K562 (cell line): ENCODE data around the gene HLA-F. TPM values are rescaled to one million over a fixed set of nuclear protein-coding genes. Genes with fewer than 3 reads are reported as not detected.

ENCODE experiments used
- ATAC-seq: fragments of 200-7000 bp; cut with Tn5 transposase; 3 replicates; pipeline ENCODE4 v1.9.1; 2020; ENCODE audit warnings: moderate library complexity
- BruUV-seq: library from RNA; stranded (reverse); fragments of 400-500 nt; replicated peaks from 2 replicates; lab custom pipeline; 2021; lab: Mats Ljungman, UMichigan
- CTCF ChIA-PET: fragments of 300-600 bp; formaldehyde crosslinking; extraction: SDS; loops from one replicate; lab custom pipeline; 2021; ENCODE audit warnings: low intra/inter-chr PET ratio; lab: Yijun Ruan, JAX
- POLR2A ChIA-PET: fragments of 300-600, 350-650 bp; sonication (Branson Sonifier 250); formaldehyde crosslinking; extraction: SDS; loops from one replicate; lab custom pipeline; 2021; ENCODE audit warnings: antibody characterized with exemption, inconsistent platforms; lab: Yijun Ruan, JAX
- DNase-seq, 4 experiments: peaks; one replicate each; pipeline versions ENCODE4 v3.0.0 to v3.0.0-alpha.2; 2011 to 2018; ENCODE audit warnings: low spot score in 3 of 4, mixed read lengths in 3 of 4; ENCODE audit errors: extremely low read depth in 1 of 4
- FAIRE-seq: peaks from 2 replicates; lab custom pipeline; 2011; peaks lifted over from hg19 to GRCh38; lab: Jason Lieb, UNC
- H2AFZ ChIP-seq: 2 replicates; pipeline ENCODE4 v1.6.0; 2011; ENCODE audit warnings: low read depth, low read length, control low read depth, inconsistent platforms
- H3K27ac ChIP-seq: fragments of 200-600 bp; 3 replicates; pipeline ENCODE4 v1.8.0; 2011; ENCODE audit warnings: low read depth, mild to moderate bottlenecking, control low read depth, inconsistent platforms, low read length, moderate library complexity, mixed read lengths; ENCODE audit errors: extremely low read depth
- H3K27me3 ChIP-seq, 2 experiments: fragments of 300-600 bp in 1 of 2; 2 replicates in 1 of 2; 3 replicates in 1 of 2; pipeline versions ENCODE4 v1.6.0 to v1.8.0; 2011; ENCODE audit warnings: inconsistent platforms in 2 of 2, low read length in 2 of 2, mild to moderate bottlenecking in 1 of 2, mixed read lengths in 1 of 2, moderate library complexity in 1 of 2; ENCODE audit not compliant: control insufficient read depth in 2 of 2, insufficient read depth in 2 of 2
- H3K36me3 ChIP-seq: fragments of 300-600 bp; 3 replicates; pipeline ENCODE4 v1.8.0; 2011; ENCODE audit warnings: mild to moderate bottlenecking, low read length, inconsistent platforms; ENCODE audit not compliant: control insufficient read depth, insufficient read depth
- H3K4me1 ChIP-seq, 2 experiments: fragments of 200-600 bp in 1 of 2; replicated peaks in 1 of 2; 2 replicates in 1 of 2; 3 replicates in 1 of 2; pipeline versions ENCODE4 v1.5.1 to v1.8.0; 2011; ENCODE audit warnings: inconsistent platforms in 2 of 2, low read length in 2 of 2, mild to moderate bottlenecking in 1 of 2, mixed read lengths in 1 of 2, moderate library complexity in 1 of 2; ENCODE audit not compliant: control insufficient read depth in 2 of 2, insufficient read depth in 2 of 2
- H3K4me2 ChIP-seq: 2 replicates; pipeline ENCODE4 v1.6.1; 2011; ENCODE audit warnings: low read length, control low read depth, inconsistent platforms, mixed read lengths; ENCODE audit not compliant: insufficient read depth
- H3K4me3 ChIP-seq: fragments of 200-600 bp; sonication (generic), shearing (Covaris generic); 2 replicates; pipeline ENCODE4 v1.5.1; 2016; ENCODE audit warnings: control low read depth, inconsistent platforms
- H3K79me2 ChIP-seq: fragments of 200-600 bp; 3 replicates; pipeline ENCODE4 v1.8.0; 2011; ENCODE audit warnings: low read length, inconsistent platforms; ENCODE audit not compliant: control insufficient read depth, insufficient read depth
- H3K9ac ChIP-seq, 2 experiments: 2 replicates each; pipeline versions ENCODE4 v1.6.0 to v1.6.1; 2011; ENCODE audit warnings: low read depth in 2 of 2, low read length in 2 of 2, control low read depth in 1 of 2, inconsistent platforms in 1 of 2, mild to moderate bottlenecking in 1 of 2, mixed read lengths in 1 of 2; ENCODE audit not compliant: insufficient read depth in 1 of 2
- H3K9me1 ChIP-seq: one replicate; pipeline ENCODE4 v1.6.0; 2011; ENCODE audit warnings: inconsistent platforms, mild to moderate bottlenecking, low read length, moderate library complexity; ENCODE audit not compliant: control insufficient read depth, insufficient read depth
- H3K9me3 ChIP-seq: replicated peaks from 2 replicates; pipeline ENCODE4 v1.5.1; 2011; ENCODE audit warnings: low read depth, low read length, inconsistent platforms; ENCODE audit not compliant: control insufficient read depth, insufficient read depth
- H4K20me1 ChIP-seq: replicated peaks from 2 replicates; pipeline ENCODE4 v1.6.1; 2011; ENCODE audit warnings: low read length, inconsistent platforms, mixed read lengths; ENCODE audit not compliant: control insufficient read depth, insufficient read depth
- XRCC4 ChIP-seq: IDR thresholded peaks from one replicate; pipeline ENCODE4 v1.6.1; 2011; ENCODE audit not compliant: insufficient read depth, insufficient read length; ENCODE audit errors: extremely low read depth
- ZNF217 ChIP-seq: sonication (generic); formaldehyde crosslinking; IDR thresholded peaks from 2 replicates; pipeline ENCODE4 v1.8.0; 2022; ENCODE audit warnings: mild to moderate bottlenecking, missing genetic modification reagents
- WGBS: fragments of 100-300 bp; shearing (Covaris generic); methylation state at CpG from one replicate; pipeline ENCODE4 v1.1.6; 2016; ENCODE audit warnings: low coverage, mixed read lengths; ENCODE audit not compliant: insufficient coverage; ENCODE audit errors: missing lambda C conversion rate; 5-methylcytosine and 5-hydroxymethylcytosine counted together
- in situ Hi-C: fragments of 300-500 bp; cut with MboI; formaldehyde crosslinking; loops from 4 replicates; pipeline ENCODE4 v1.15.0; 2018; ENCODE audit warnings: inconsistent platforms, mixed read lengths
- intact Hi-C: fragments of 100-400 bp; cut with micrococcal nuclease; formaldehyde crosslinking; loops from 2 replicates; pipeline ENCODE4 v1.14.2; 2022
- polyA plus RNA-seq, 8 experiments: library from polyadenylated mRNA; depleted of rRNA in 4 of 8; stranded (reverse) in 5 of 8; unstranded in 3 of 8; fragments of >200 nt; fragmentation: Nextera tagmentation in 2 of 8; fragmentation: Illumina TruSeq in 1 of 8; extraction: Ambion mirVana in 2 of 8; extraction: Trizol in 1 of 8; gene quantifications; 2 replicates each; pipeline versions ENCODE4 v1.2.1 to v1.2.3, GENCODE V29; 2011 to 2014; ENCODE audit warnings: inconsistent platforms in 1 of 8, missing spikeins in 1 of 8
- total RNA-seq, 7 experiments: library from RNA; depleted of rRNA in 6 of 7; stranded (reverse); fragments of >200 nt in 6 of 7; fragmentation: Illumina TruSeq in 2 of 7; extraction: Trizol in 2 of 7; gene quantifications; 2 replicates each; pipeline versions ENCODE4 v1.2.1 to v1.2.3, GENCODE V29; 2011 to 2021; ENCODE audit warnings: low replicate concordance in 1 of 7
- TF ChIP-seq, protein P1 (sequence below), 3 experiments: IDR thresholded peaks in 2 of 3; conservative IDR thresholded peaks in 1 of 3; 2 replicates each; pipeline ENCODE4 v1.5.1; 2011 to 2012; ENCODE audit warnings: low read length in 3 of 3, mild to moderate bottlenecking in 3 of 3, control low read depth in 2 of 3, improper control_type of control experiment in 1 of 3, inconsistent platforms in 1 of 3, low read depth in 1 of 3, mixed read lengths in 1 of 3, moderate library complexity in 1 of 3; ENCODE audit not compliant: insufficient read depth in 2 of 3
- TF ChIP-seq, protein P2 (sequence below): fragments of 250-450 bp; sonication (Bioruptor Pico); IDR thresholded peaks from 2 replicates; pipeline ENCODE4 v1.5.0; 2021

HLA-F gene
- total and polyA plus RNA-seq, 9 of the 15 experiments (the other 6 are each of a cell fraction or from before 2014, with no cell fraction given) = 0.40 to 0.76 (median 0.46) TPM; not detected in 6

DNA sequence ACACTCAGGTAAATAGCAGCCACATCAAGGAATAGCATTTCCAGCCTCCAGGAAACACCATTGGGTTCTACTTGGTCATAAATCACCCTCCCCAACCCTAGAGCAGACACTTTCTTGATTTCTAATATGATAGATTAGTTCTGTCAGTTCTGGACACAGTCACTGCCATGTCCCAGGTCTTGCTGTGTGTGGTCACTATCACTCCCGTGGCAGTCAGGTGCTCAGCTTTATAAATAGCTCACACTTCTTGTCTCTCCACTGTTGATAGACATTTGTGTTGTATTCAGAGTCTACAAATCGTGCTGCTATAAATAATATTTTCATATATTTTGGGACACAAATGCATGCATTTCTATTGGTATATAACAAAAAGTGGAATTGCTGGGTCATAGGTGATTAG is 13.3 kb downstream of the HLA-F start:
- POLR2A ChIA-PET = no interaction called here
- DNase-seq = no peak
- Histone ChIP-seq H3K27ac (no peak overlapping the region), H3K9ac (no peak overlapping the region), H3K4me2 (no peak overlapping the region), H4K20me1 (no peaks in the 10 kb centered on the region), H3K27me3 (0 out of 5 replicates have a peak, but pooled peaks cover 0 to 4% of the 10 kb centered on the region in 2 experiments), H3K79me2 (no peaks in the 10 kb centered on the region), H3K9me3 (no peaks in the 10 kb centered on the region; the same call in 1 of the 2 replicates), H3K36me3 (no peaks in the 10 kb centered on the region), H3K9me1 (no peaks in the 10 kb centered on the region), H2AFZ (no peak overlapping the region), H3K4me1 (no peaks in the 10 kb centered on the region), H3K4me3 (no peak overlapping the region)
- intact Hi-C loops = loop anchor here (10.0 kb wide), 1 partner anchor 278 kb away; no protein-coding TSS in a partner anchor
- WGBS = 0% methylated on average over 2 of the region's 2 CpGs
- BruUV-seq = no TSS peak
- FAIRE-seq = no peak
- CTCF ChIA-PET = no interaction called here
- in situ Hi-C loops = loop anchor here (10.0 to 25.0 kb wide), 2 partner anchors 101 to 268 kb away; partner anchors contain the start of gene HLA-G
- TF ChIP-seq XRCC4 (no peak), ZNF217 (CRISPR knock-in tag) (no peak)
- TF ChIP-seq, protein P1, sequence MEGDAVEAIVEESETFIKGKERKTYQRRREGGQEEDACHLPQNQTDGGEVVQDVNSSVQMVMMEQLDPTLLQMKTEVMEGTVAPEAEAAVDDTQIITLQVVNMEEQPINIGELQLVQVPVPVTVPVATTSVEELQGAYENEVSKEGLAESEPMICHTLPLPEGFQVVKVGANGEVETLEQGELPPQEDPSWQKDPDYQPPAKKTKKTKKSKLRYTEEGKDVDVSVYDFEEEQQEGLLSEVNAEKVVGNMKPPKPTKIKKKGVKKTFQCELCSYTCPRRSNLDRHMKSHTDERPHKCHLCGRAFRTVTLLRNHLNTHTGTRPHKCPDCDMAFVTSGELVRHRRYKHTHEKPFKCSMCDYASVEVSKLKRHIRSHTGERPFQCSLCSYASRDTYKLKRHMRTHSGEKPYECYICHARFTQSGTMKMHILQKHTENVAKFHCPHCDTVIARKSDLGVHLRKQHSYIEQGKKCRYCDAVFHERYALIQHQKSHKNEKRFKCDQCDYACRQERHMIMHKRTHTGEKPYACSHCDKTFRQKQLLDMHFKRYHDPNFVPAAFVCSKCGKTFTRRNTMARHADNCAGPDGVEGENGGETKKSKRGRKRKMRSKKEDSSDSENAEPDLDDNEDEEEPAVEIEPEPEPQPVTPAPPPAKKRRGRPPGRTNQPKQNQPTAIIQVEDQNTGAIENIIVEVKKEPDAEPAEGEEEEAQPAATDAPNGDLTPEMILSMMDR (IDR thresholded peaks at IDR 0.05 in 2 of 3, conservative IDR thresholded peaks at IDR 0.05 in 1 of 3; ENCODE audit: insufficient read depth in 2 of 3, low read depth in 1 of 3, low read length in 3 of 3) = no peak
- TF ChIP-seq, protein P2, sequence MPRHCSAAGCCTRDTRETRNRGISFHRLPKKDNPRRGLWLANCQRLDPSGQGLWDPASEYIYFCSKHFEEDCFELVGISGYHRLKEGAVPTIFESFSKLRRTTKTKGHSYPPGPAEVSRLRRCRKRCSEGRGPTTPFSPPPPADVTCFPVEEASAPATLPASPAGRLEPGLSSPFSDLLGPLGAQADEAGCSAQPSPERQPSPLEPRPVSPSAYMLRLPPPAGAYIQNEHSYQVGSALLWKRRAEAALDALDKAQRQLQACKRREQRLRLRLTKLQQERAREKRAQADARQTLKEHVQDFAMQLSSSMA (CRISPR knock-in tag) = no peak
- ATAC-seq = no peak
